Astrocyte of the hippocampus (primary cell): ENCODE measurements around the gene PTPN5.
"Not testable (repeated sequence)": the region's sequence is repeated elsewhere in the genome, so short reads cannot be mapped to it uniquely, and the experiment has no call there.

Experiments
- DNase-seq: peaks from one replicate; pipeline ENCODE4 v3.0.0; 2011; ENCODE audit warnings: low read depth, low spot score

PTPN5 gene

DNA sequence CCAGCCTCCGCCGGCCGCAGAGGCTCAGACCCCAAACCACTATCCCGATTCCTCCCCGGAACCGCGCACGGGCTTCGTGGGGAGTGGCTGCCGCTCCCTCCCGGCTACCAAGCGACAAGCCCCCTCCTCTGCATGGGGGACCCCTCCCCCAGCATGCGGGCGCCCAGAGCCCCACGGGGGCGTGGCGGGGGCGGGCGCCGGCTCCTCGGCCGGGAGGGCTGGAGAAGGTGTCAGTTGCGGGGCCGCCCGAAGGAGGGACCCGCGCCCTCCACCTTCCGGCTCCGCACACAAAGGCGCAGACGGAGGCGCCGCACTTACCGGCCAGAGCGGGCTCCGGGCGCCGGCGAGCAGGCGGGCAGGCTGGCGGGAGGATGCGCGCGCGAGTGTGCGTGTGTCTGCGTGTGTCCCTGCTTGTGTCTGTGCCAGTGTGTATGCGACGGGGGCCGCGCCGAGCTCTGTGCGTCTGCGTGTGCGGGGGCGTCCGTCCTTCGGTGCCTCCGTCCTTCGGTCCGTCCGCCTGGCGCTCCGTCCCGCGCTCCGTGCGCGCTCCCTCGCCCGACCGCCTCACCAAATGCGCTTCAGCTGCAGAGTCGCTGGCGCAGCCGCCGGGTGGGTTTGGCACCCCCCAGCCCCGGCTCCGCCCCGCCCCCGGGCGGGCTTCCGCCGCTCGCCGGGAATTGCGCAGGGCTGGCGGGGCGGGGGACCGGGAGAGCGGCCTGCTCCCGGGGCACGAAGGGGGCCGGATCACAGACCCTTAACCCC lies at the start of gene PTPN5:
Gene PTPN5, minus strand, starts transcription at position 592 of the 762 bp plus-strand sequence. CDS start 19,840 bp downstream, outside the sequence.
- DNase-seq = peak; percentile 46

DNA sequence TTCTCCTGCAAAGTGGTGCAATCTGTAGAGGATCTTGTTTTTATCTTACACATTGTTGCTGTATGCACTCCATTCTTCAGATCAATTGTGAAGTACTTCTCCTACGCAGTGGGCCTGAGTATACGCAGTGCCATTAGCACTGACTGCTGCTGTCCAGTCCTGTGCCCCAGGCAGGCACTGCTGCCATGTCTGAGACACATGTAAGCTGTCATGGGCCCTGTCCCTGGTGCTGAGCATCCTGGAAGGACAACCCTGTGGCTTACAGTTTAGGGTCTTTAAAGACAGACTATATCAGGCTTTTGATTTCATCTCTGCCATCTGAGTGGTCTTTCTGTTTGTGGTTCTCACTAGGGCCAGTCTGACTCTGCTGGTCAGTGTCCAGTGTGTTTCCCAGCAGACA lies 44.8 kb upstream of the PTPN5 start:
- DNase-seq = peak; percentile 19

DNA sequence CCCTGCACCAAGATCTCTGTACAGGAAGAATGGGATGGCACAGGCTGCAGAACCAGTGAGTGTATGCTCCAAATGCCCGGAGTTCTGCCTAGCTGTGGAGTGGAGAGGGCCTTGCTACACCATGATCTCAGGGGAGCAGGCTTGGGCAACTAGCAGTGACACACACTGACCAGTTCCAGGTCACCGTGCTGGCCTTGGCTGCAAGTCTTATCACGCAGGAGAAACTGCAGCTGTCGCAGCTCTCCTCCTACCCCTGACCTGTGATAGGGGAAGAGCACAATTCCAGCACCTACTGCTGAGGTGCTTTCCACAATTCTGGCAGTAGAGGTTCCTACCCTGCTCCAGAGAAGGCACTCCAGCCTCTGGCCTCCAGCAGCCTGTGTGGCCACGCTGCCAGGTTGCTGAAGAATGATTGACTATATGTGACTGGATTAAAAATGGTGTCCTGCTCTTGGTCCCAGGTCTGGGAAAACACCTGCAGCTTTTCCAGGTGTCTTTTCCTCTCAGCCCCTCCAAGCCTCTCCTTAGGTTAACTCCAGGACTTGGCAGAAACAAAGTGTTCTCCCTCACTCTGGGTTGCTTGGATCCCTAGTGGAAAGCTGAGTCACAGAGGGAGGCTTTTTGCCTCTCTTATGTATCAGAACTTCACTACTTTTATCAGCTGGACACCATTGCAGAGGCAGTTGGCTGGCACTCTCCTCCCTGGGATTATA lies 43.3 kb upstream of the PTPN5 start:
- no peak for DNase-seq

DNA sequence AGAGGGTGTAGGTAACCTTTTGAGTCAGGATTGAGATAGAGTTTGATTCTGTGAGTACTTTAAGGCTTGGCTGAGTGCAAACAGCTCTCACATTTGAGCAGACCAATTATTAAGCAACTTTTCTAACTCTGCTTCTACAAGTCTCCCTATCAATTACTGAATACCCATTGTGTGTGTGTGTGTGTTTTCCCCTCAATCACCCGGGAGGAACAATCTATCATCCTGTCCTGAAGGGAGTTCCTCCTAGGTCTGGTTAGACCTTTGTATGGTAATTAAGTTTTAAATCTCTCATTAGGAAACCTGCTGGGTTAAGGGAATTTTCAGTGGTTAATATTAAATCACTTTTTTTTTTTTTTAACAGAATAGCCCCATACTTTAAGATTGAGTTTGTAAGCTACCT lies 28.6 kb upstream of the PTPN5 start:
- DNase-seq = not testable (repeated sequence)

DNA sequence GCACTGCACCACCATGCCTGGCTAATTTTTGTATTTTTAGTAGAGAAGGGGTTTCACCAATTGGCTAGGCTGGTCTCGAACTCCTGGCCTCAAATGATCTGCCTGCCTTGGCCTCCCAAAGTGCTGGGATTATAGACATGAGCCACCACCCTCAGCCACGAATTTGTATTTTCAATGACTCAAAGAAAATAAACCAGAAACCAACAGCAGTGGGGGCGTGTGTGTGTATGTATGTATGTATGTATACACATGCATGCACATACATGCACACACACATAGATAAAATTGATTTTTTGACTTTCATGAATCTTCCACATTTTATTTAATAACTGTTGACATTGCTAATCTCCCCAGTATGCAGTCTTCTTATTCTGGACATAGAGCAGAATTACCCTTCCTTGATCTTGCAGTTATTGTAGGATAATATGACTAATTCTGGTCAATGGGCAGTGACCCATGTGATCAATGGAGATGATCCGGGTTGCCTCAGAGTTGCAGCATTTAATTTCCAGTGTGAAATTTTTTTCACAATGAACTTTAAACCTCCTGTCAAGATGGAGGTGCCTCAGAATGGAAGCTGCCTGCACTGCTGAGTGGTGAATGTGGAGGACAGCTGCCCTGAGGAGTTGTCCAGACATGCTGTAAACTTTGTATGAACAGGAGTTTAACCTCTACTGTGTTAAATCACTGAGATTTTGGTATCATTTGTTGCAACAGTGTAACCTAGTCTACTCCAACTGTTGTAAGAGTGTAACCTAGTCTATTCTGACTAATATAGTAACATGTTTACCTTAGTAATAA lies 12.8 kb upstream of the PTPN5 start:
- no peak for DNase-seq

DNA sequence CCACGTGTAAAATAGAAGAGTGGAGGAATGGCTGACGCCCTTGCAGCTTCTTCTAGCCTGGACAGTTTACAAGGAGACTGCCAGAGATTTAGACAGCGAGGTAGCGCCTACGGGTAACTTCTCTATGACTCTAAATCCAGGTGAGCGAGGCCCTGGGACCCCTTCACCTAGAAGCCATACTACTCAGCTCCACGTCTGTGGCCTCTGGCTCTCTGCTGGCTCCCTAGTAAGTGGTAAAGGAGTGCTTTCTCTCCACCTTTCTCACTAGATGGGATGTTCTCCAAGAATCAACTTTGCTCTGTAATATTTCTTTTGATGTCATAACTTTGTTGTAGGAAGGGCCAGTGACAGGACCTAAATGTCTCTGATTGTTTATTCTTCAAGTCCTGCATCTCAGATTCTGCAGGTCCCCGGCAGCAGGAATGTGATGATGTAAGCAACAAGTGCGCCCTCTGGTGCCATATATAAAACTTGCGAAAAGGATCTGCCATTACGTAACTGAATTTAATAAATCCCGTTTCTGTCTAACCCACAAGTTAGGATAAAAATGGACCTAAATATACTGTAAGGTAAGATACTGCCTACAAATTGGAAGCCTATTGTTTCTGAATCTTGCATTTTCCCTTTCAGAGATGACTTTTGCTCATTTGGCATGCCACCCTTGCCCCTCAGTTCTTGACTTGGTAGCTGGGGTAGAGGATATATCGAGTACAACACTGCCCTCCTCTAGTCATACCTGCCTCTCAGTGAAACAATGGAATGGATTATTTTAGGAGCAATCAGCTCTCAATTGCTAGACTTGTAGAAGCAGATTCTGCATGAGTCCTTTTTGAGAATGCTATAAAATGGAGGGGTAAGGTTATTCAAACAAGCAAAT lies 11.0 kb upstream of the PTPN5 start:
- peak; percentile 76 for DNase-seq

DNA sequence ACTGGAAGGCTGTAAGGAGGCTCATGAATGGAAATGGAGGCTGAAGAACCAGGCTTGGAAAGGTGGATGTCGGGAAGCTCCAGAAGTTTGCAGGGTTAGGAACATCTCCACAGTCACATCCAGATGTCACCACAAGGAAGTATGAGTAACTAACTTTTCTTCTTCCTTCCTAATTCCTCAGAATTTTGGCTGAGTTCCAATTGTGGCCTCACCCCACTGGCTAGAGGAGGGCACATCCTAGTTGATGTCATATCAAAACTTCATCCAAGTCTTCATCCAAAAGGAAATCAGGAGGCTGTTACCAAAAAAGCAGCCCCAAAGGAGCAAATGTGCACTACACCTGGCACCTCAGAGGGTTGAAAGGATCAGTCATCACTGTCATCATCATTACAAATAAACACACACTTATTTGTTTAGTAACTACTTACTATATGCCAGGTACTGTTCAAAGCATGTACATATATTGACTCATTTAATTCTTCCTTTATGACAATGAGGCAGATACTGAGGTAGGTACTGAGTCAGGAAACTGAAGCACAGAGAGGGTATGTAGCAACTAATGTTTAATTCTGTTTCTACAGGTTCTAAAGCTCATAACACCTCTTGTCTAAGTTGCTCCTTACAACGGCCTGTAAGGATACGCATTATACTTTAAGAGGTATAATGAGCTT lies 7.3 kb upstream of the PTPN5 start:
- DNase-seq = no peak

DNA sequence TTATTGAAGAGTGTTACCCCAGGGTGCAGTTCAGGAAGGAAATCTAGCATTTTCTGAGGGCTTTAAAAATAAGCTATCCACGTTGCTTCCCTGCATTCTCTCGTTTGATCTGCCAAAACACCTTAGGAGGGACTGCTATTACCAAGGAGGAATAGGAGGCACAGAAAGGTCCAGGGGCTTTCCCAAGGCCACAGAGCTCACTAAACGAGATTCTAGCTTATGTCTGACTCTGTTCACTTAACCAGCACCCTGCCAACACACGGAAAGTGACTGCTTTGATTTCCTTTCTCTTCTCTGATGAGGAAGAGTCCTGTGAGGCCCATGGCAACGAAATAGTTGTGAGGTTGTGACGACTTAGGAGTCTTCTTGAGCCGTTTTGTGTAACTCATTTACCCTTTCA lies 3.4 kb upstream of the PTPN5 start:
- no peak for DNase-seq

DNA sequence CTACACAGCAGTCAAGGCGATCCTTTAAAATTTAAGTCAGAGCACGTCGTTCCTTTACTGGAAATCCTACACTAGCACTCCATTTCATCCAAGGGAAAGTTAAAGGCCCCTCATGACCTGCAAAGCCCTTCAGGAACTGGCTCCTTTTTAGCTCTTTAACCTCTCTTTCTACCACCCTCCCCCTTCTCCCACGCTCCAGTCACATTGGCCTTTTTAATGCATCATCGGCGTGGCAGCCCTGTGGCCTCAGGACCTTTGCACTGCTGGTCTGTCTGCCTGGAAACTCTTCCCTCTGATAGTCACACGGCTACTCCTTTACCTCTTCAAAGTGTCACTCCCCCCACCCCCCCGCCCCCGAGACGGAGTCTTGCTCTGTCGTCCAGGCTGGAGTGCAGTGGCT lies 1.2 kb upstream of the PTPN5 start:
- DNase-seq = no peak

DNA sequence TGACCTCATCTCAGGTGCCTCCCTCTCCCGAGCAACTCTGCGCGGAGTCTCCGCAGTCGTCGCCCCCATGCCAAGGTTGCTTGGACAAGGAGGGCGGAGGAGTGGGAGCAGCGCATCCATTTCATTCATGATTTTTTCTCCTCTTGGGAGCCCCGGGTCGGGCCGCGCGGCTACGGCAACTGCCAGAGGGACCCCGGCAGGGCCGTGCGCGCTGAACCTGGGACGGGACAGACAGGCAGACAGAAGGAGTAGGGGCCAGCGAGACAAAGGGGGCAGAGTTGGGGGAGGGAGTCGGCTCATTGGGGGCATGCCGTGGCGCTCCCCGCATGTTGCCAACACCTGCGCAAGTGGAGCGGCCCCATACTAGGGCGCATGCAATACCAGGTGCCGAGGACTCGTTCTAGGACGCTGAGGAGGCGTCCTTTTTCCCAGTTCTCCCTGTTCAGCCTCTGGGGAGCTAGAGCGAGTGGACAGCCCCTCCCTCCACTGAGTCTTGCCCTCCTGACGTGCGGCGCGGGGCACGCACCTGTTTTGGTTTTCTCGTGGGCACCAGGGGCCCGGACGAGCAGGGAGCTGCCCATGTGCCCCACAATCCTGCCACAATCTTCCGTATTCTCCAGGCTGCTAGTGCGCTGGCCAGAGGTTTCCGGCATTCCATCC lies 501 bp upstream of the PTPN5 start:
- DNase-seq = peak; percentile 29

DNA sequence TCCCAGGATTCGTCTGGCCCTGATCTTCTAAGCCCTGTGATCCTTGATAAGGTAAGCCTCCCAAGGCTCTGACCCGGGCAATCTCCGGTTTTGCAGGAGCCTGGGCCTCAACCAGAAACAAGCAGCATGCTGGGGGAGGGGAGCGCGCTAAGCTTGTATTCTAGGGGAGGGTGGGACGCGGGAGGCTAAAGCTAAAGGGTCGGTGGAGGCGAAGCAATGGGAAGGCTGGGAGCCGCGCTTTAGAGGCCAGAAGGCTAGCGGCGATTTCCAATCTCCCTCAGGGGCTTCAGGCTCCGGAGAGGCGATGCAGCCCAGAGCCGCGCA lies 753 bp downstream of the PTPN5 start:
- DNase-seq = no peak

DNA sequence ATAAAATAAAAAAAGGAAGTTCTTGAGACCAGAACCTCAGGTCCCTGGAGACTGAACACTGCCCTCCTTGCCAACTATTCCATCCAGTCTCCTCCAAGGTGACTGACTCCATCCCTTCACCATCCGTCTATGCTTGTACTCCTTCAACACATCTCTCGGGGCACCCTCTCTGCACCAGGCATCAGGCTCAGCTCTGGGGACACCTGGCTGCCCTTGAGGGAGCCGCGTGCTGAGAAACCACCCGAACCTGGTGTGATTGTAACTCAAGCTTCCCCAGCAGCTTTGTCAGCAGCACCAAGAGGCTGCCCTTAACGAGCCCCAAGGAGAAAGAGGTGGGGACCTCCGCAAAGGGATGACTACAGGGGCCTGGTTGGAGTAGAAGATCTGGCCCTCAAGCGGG lies 1.7 kb downstream of the PTPN5 start:
- DNase-seq = no peak

DNA sequence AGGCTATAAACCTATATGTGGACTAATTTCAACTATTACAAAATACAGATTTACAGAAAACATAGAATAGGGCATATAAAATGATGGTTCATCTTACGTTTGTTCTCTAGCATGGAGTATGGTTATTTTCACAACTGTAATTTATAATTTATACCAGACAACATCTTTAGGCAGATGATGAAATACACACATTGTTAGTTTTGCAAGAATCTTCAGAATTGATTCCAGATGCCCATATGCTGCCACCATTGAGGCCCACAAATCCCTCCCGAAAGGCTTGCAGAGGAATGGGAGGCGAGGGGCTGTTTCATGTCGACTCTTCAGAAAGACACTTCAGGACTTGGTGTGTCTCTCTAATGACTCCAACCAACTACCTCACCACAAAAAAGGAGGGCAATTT lies 6.2 kb downstream of the PTPN5 start:
- DNase-seq = no peak

DNA sequence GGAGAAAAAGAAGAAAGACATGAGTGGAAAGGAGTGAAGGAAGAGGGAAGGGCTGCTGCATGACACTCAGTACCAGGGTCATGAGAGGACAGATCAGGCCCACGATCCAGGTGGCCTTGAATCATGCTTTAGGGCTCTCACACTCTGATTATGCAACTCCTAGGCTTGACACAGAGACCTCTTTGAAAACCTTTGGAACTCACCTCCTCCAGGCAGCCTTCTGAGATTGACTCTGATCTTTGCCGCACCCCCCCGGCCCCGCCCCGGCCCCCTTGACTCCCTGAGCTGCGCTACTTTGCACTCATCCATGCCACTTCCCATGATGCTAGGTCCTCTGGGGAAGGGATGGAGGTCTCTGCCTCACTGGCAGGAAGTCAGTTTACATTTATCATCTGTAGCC lies 10.7 kb downstream of the PTPN5 start:
- DNase-seq = no peak

DNA sequence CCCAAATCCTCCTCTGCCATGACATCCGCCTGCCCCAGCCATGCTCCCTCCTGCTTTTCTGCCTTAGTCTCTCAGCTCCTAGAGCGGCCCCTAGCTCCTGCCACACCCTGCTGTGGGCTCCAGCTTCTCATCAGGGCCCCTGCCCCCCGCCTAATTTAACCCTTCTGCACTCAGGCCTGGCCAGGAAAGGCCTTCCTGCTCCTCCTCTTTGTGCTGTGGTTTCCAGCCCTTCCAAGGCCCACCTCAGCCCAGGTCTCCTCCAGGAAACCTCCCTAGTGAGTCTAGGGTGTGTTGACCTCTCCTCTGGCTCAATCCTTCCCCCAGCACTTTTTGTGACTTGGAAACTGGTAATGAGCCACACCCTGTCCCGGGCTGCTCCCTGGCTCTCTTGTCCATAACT lies 11.3 kb downstream of the PTPN5 start:
- no peak for DNase-seq

DNA sequence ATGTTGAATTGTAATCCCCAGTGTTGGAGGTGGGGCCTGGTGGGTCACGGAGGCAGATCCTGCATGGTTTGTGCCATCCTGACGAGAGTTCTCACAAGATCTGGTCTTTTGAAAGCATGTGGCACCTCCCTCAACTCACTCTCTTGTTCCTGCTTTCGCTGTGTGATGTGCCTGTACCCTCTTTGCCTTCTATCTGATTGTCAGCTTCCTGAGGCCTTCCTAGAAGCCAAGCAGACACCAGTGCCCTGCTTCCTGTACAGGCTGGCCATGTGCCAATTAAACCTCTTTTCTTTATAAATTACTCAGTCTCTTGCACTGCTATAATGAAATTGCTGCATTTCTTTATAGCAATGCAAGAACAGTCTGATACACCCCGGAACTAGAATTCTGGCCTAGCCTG lies 13.1 kb downstream of the PTPN5 start:
- no peak for DNase-seq

DNA sequence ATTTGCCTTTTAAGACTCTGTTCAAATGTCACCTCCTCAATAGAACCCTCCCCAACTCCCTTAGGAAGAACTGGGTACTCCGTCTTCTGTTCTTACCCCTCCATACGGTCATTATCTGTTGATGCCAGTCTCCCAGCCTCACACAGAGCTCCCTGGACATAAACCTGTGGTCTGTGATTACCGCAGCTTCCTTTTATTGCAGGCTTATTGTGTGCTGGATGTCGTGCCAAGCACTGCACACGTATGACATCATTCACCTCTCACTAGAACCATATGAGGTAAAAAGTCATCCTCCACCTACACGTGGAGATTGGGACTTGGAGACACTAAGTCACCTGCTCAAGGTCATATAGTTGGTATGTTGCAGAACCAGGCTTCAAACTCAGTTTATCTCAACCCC lies 15.3 kb downstream of the PTPN5 start:
- no peak for DNase-seq

DNA sequence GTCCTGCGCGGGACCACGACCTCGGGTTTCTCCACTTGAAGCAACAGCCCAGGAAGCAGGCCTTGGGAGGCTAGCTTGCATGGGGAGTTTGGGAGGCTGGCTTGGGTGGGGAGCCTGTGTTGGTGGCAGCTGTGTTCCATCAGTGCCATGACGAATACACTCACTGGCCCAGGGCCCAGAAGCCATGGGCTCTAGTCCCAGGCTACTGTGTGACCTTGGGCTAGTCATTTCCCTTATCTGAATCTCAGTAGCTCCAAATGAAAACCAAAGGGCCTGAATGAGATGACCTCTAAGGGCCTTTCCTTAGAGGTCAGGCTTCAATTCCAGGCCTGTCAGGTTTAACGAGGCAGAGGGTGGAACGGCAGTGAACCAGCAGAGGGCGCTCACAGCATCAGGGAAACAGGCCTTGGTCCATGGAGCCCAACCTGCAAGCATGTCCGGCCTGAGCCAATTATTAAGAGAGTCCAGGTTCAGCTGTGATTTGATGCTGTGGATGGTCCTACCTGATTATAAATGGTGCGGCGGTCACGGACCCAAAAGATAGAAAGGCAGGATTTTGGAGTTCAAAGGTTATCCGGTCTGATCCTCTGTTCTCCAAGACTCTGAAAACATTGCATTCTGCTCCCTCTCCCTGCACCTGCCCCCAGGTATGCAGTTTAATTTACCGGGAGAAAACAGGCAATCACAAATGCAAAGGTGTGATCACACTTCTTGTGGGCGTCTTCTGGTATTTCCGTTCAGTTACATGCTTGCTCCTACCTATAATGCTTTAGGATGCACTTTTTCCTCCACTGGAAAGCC lies 15.9 kb downstream of the PTPN5 start:
- DNase-seq = peak; percentile 49

DNA sequence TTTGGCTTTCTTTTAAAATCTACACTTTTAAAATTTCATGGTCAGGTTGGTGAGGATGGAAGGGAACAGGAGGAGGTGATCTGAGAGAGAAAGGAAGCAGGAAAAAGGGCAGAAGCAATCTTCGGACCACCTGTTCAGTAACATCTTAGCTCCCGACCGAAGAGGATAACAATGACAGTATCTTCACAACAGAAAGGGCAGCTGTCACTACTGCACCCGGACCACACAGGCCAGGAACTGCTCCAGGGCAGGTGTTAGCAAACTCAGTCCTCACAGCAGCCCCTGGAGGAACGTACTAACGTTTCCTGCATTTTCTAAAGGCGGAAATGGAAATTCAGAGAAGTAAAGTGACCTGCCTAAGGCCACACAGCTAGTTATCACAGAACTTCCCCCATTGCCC lies 16.8 kb downstream of the PTPN5 start:
- no peak for DNase-seq

DNA sequence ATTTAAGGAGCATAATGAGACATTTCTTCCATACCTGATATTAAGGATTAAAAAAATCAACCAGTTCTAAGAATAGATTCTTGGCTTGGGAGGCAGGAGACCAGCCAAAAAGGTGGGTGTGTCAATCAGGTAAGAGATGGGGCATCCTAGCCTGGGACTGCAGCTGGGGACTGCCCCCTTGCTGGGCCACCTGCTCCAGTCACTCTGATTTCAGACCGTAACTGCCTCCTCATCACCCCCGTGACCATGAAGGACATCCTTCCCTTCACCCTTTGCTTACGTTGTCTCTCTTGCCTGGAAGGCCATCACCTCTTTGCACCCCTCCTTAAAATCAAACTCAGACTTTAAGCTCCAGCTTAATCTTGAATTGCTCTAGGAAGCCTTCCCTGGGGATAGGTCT lies 17.9 kb downstream of the PTPN5 start:
- DNase-seq = no peak
